Glutamatergic neuron (in vitro differentiated cells): Measurements from ENCODE around the gene MBLAC1. TPM values are rescaled to one million over a fixed set of nuclear protein-coding genes. Genes with fewer than 3 reads are reported as not detected.

Source experiments
- DNase-seq: peaks from one replicate; pipeline ENCODE4 v3.0.0; 2022
- H3K27ac Mint-ChIP-seq: one replicate; pipeline ENCODE4 v1.8.0; 2020; ENCODE audit warnings: mild to moderate bottlenecking, mixed read lengths, inconsistent platforms; ENCODE audit not compliant: unreplicated experiment
- H3K27me3 Mint-ChIP-seq: one replicate; pipeline ENCODE4 v1.8.0; 2020; ENCODE audit warnings: mild to moderate bottlenecking, moderate library complexity, mixed read lengths, inconsistent platforms; ENCODE audit not compliant: unreplicated experiment
- H3K36me3 Mint-ChIP-seq: one replicate; pipeline ENCODE4 v1.8.0; 2020; ENCODE audit warnings: mild to moderate bottlenecking, mixed read lengths, inconsistent platforms; ENCODE audit not compliant: unreplicated experiment
- H3K4me1 Mint-ChIP-seq: one replicate; pipeline ENCODE4 v1.8.0; 2020; ENCODE audit warnings: mild to moderate bottlenecking, low read depth, mixed read lengths, inconsistent platforms; ENCODE audit not compliant: unreplicated experiment
- H3K4me3 Mint-ChIP-seq: one replicate; pipeline ENCODE4 v1.8.0; 2020; ENCODE audit warnings: mild to moderate bottlenecking, mixed read lengths, inconsistent platforms; ENCODE audit not compliant: unreplicated experiment
- H3K9me3 Mint-ChIP-seq: one replicate; pipeline ENCODE4 v1.8.0; 2020; ENCODE audit warnings: mild to moderate bottlenecking, moderate library complexity, mixed read lengths, inconsistent platforms; ENCODE audit not compliant: unreplicated experiment
- CTCF ChIP-seq: fragments of 200-600 bp; sonication (generic); IDR thresholded peaks from one replicate; pipeline ENCODE4 v1.5.0; 2021; ENCODE audit not compliant: partially characterized antibody, unreplicated experiment
- total RNA-seq: library from RNA; stranded (reverse); fragmentation: NEBNext Ultra II Directional; extraction: Animal tissue kit (Norgen Biotek cat#: 25700); gene quantifications from one replicate; pipeline ENCODE4 v1.2.1, GENCODE V29; 2021; ENCODE audit not compliant: unreplicated experiment

The MBLAC1 gene
- total RNA-seq, 1 donor from 2014 or later: 3.3 TPM

DNA sequence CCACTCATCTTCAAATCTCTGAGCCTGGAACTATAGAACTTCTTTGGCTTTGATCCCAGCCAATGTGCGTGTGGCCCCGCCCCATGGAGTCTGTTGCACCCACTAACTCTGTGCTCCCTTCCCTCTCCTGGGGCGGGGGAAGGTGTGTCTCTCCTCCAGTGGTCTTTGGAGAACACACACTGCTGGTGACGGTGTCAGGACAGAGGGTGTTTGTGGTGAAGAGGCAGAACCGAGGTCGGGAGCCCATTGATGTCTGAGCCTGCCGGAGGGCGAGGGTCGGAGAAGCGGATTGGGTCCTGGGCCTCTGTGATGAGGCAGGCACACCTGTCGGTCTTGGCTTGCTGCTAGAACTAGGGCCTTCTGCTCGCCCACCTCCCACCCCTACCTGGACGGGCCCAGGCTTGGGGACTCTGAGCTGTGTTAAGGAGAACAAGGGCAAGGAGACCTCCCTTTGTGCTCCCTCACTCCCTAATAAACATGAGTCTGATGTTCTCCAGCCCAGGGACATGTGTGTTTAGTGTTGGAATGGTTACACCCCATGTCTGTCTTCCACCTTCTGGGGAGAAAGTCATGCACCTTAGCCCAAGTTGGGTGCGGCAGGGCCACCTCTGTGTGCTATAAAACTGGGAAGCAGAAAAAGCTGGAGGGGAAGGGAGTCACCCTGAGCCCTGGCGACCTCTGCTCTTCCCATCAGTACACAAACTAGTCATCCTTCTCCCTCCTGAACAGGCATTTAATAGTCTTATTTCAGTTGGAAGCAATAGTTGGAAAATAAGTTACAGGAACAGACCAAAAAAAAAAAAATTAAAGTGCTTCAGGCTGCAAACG is 27.2 kb downstream of the MBLAC1 start:
- peaks cover 5% of the 10 kb centered on the region for H3K36me3 Mint-ChIP-seq
- H3K27me3 Mint-ChIP-seq: no peaks in the 10 kb centered on the region
- H3K27ac Mint-ChIP-seq: peak overlapping the region; percentile 33
- H3K4me1 Mint-ChIP-seq: peaks cover 6% of the 10 kb centered on the region
- TF ChIP-seq CTCF: no peak
- no peak overlapping the region for H3K4me3 Mint-ChIP-seq
- DNase-seq: no peak
- peaks cover 3% of the 10 kb centered on the region for H3K9me3 Mint-ChIP-seq

- Mint-ChIP-seq H3K27ac (no peak overlapping the region), H3K36me3 (peaks cover 5% of the 10 kb centered on the region), H3K4me3 (no peak overlapping the region), H3K4me1 (peaks cover 6% of the 10 kb centered on the region), H3K27me3 (peaks cover 4% of the 10 kb centered on the region), H3K9me3 (peaks cover 4% of the 10 kb centered on the region)
- DNase-seq: no peak
- TF ChIP-seq CTCF: no peak
Measured at GRCh38 chr7:100154651-100155491, 28.1 kb downstream of the MBLAC1 start.

GRCh38 chr7:100155553-100156317 is 29.0 kb downstream of the MBLAC1 start:
- H3K27me3 Mint-ChIP-seq: peaks cover 4% of the 10 kb centered on the region
- H3K9me3 Mint-ChIP-seq: peaks cover 4% of the 10 kb centered on the region
- no peak overlapping the region for H3K4me3 Mint-ChIP-seq
- no peak overlapping the region for H3K27ac Mint-ChIP-seq
- no peak for DNase-seq
- no peaks in the 10 kb centered on the region for H3K36me3 Mint-ChIP-seq
- TF ChIP-seq CTCF: no peak
- peaks cover 6% of the 10 kb centered on the region for H3K4me1 Mint-ChIP-seq

DNA sequence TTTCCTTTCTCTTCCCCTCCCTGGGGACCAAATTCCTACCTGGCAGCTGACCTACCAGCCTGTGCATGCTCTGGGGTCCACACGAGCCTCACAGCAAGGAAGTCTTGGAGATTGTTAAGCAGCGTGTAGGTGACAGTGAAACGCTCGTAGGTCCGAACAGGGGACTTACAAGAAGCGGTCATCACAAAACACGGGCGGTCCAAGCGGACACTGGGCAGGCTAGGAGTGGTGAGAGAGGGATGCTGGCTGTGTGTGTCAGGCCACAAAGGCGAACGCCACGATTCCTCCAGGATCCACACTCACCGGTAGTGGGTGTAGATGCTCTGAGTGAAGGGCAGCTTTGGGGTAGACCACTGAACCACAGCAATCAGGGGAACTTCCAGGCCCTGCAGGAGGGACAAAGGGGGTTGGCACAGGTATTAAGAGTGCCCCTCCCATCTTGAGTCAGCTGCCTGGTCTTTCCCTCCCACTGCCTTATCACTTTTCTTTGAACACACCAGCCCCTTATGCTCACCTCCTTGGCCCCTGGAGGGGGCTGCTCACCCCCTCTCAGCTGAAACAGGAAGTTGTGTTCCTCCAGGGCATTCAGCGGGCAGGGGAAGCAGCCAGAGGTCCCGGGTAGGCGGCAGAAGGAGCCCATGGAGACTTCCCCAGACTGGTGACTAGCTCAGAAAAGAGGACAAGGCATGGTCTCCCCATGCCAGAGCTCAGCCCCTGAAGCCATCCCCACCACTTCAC is 29.7 kb downstream of the MBLAC1 start:
- Mint-ChIP-seq H3K27ac (peak overlapping the region; percentile 64), H3K4me1 (peaks cover 6% of the 10 kb centered on the region), H3K9me3 (peaks cover 4% of the 10 kb centered on the region), H3K4me3 (peak overlapping the region; percentile 83), H3K36me3 (no peaks in the 10 kb centered on the region), H3K27me3 (peaks cover 4% of the 10 kb centered on the region)
- no peak for TF ChIP-seq CTCF
- no peak for DNase-seq
